CD4-positive, alpha-beta T cell (primary cell): Measurements from ENCODE around the gene TYROBP. TPM values are rescaled to one million over a fixed set of nuclear protein-coding genes. Genes with fewer than 3 reads are reported as not detected.

Experiments
- ATAC-seq: fragments of 200-7000 bp; cut with Tn5 transposase; one replicate; pipeline ENCODE4 v1.10.0; 2022; ENCODE audit warnings: mild to moderate bottlenecking; ENCODE audit not compliant: poor library complexity
- CTCF ChIA-PET: fragments of 350-600 bp; sonication (Branson Sonifier 250); formaldehyde crosslinking; loops from one replicate; lab custom pipeline; 2021; ENCODE audit warnings: antibody characterized with exemption, inconsistent platforms; lab: Charles Lee
- POLR2A ChIA-PET: fragments of 350-600 bp; sonication (Branson Sonifier 250); formaldehyde crosslinking; loops from one replicate; lab custom pipeline; 2021; ENCODE audit warnings: antibody characterized with exemption, inconsistent platforms; lab: Charles Lee
- DNase-seq, 14 experiments: peaks; one replicate each; pipeline ENCODE4 v3.0.0-alpha.2; 2013 to 2020; ENCODE audit warnings: mixed read lengths in 2 of 14
- H3K27ac ChIP-seq, 2 donors: one replicate each; pipeline versions ENCODE4 v1.5.1 to v1.7.0; 2013; ENCODE audit warnings: low read length in 2 of 2, low read depth in 1 of 2, mild to moderate bottlenecking in 1 of 2
- H3K27me3 ChIP-seq, 2 experiments: 1 replicate in 1 of 2; 2 replicates in 1 of 2; pipeline versions ENCODE4 v1.6.1 to v1.7.0; 2013; ENCODE audit warnings: low read length in 2 of 2, control low read depth in 1 of 2, mild to moderate bottlenecking in 1 of 2, moderate library complexity in 1 of 2; ENCODE audit not compliant: insufficient read depth in 2 of 2, control insufficient read depth in 1 of 2
- H3K36me3 ChIP-seq: one replicate; pipeline ENCODE4 v1.6.1; 2013; ENCODE audit warnings: low read length, control low read depth; ENCODE audit not compliant: insufficient read depth
- H3K4me1 ChIP-seq: one replicate; pipeline ENCODE4 v1.6.1; 2013; ENCODE audit warnings: low read length, control low read depth; ENCODE audit not compliant: insufficient read depth
- H3K4me3 ChIP-seq: one replicate; pipeline ENCODE4 v1.5.1; 2013; ENCODE audit warnings: mild to moderate bottlenecking, low read length, moderate library complexity
- H3K9me3 ChIP-seq, 2 experiments: 1 replicate in 1 of 2; 2 replicates in 1 of 2; pipeline versions ENCODE4 v1.6.1 to v1.7.0; 2013; ENCODE audit warnings: low read length in 2 of 2, mild to moderate bottlenecking in 2 of 2, control low read depth in 1 of 2, moderate library complexity in 1 of 2; ENCODE audit not compliant: control insufficient read depth in 1 of 2, insufficient read depth in 1 of 2
- H3K27ac Mint-ChIP-seq: one replicate; pipeline ENCODE4 v1.8.0; 2020; ENCODE audit warnings: mixed read lengths
- H3K27me3 Mint-ChIP-seq: one replicate; pipeline ENCODE4 v1.8.0; 2021; ENCODE audit warnings: mixed read lengths
- H3K36me3 Mint-ChIP-seq: one replicate; pipeline ENCODE4 v1.8.0; 2021; ENCODE audit warnings: low read depth, mixed read lengths
- H3K4me1 Mint-ChIP-seq: one replicate; pipeline ENCODE4 v1.8.0; 2021; ENCODE audit warnings: low read depth, mixed read lengths
- H3K4me3 Mint-ChIP-seq: one replicate; pipeline ENCODE4 v1.8.0; 2020; ENCODE audit warnings: mild to moderate bottlenecking, mixed read lengths
- H3K9me3 Mint-ChIP-seq: one replicate; pipeline ENCODE4 v1.8.0; 2020; ENCODE audit warnings: mixed read lengths
- CTCF ChIP-seq: fragments of 200-600 bp; IDR thresholded peaks from one replicate; pipeline ENCODE4 v1.8.0; 2022; ENCODE audit warnings: antibody characterized with exemption, mild to moderate bottlenecking
- intact Hi-C, 2 experiments: fragments of 100-400 bp; cut with DNase I in 1 of 2; cut with micrococcal nuclease in 1 of 2; formaldehyde crosslinking; loops; one replicate each; pipeline versions ENCODE4 v1.15.1 to v1.9.0; 2023 to 2025; cut with DNase I, micrococcal nuclease
- total RNA-seq, 174 experiments: library from RNA in 2 of 174; stranded (reverse) in 2 of 174; gene quantifications; one replicate each; pipeline ENCODE4 v1.2.3 and lab custom pipeline; 2021 to 2026

The TYROBP gene
- total RNA-seq, 2 experiments from 2014 or later: 6.0 to 7.6 TPM

DNA sequence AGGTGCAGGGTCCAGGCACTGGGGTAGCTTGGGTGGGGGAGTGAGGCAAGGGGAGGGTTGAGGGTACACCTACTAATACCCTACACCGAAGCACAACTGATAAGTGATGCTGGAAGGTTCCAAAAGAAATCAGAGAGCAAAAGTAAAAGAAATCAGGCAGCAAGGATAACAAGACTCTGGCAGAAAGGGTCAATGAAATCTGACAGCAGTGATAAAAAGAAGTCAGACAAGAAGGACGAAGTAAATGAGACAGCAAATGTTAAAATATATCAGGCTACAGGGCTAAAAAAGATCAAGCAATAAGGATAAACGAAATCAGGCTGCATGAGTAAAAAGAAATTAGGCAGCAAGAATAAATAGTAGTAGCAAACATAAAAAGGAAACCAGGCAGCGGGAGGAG, 32.7 kb upstream of the TYROBP start:
- Histone ChIP-seq H3K9me3 (no peaks in the 10 kb centered on the region), H3K4me3 (no peak overlapping the region), H3K27ac (peak overlapping the region in 1 of 2 donors; percentile 13), H3K27me3 (no peaks in the 10 kb centered on the region), H3K4me1 (peaks cover 29% of the 10 kb centered on the region), H3K36me3 (peaks cover 18% of the 10 kb centered on the region)
- H3K36me3 Mint-ChIP-seq: peaks cover 48% of the 10 kb centered on the region
- no peak for TF ChIP-seq CTCF
- peaks cover 37% of the 10 kb centered on the region for H3K4me1 Mint-ChIP-seq
- no peaks in the 10 kb centered on the region for H3K27me3 Mint-ChIP-seq
- ChIA-PET CTCF (interaction anchor here (0.6 to 1.0 kb wide), 2 partner anchors 18 to 52 kb away, joined by 3 read pairs; no protein-coding TSS in a partner anchor), POLR2A (no interaction called here)
- no peak overlapping the region for H3K4me3 Mint-ChIP-seq
- no peaks in the 10 kb centered on the region for H3K9me3 Mint-ChIP-seq
- no peak for DNase-seq
- no peak overlapping the region for H3K27ac Mint-ChIP-seq
- ATAC-seq: no peak
- intact Hi-C loops: no loop called here

DNA sequence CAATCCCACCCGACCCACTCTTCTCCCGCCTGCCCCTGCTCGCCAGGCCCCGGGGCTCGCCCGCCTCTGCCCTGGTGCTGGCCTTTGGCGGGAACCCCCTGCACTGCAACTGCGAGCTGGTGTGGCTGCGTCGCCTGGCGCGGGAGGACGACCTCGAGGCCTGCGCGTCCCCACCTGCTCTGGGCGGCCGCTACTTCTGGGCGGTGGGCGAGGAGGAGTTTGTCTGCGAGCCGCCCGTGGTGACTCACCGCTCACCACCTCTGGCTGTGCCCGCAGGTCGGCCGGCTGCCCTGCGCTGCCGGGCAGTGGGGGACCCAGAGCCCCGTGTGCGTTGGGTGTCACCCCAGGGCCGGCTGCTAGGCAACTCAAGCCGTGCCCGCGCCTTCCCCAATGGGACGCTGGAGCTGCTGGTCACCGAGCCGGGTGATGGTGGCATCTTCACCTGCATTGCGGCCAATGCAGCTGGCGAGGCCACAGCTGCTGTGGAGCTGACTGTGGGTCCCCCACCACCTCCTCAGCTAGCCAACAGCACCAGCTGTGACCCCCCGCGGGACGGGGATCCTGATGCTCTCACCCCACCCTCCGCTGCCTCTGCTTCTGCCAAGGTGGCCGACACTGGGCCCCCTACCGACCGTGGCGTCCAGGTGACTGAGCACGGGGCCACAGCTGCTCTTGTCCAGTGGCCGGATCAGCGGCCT, 32.1 kb upstream of the TYROBP start:
- Mint-ChIP-seq H3K27me3 (no peaks in the 10 kb centered on the region), H3K4me3 (no peak overlapping the region), H3K4me1 (peaks cover 39% of the 10 kb centered on the region), H3K27ac (no peak overlapping the region), H3K9me3 (no peaks in the 10 kb centered on the region), H3K36me3 (peaks cover 42% of the 10 kb centered on the region)
- no peaks in the 10 kb centered on the region for H3K27me3 ChIP-seq
- peaks cover 35% of the 10 kb centered on the region for H3K4me1 ChIP-seq
- ChIA-PET CTCF (no interaction called here), POLR2A (no interaction called here)
- H3K9me3 ChIP-seq: no peaks in the 10 kb centered on the region
- no peak for DNase-seq
- intact Hi-C loops: no loop called here
- TF ChIP-seq CTCF: no peak
- no peak overlapping the region for H3K4me3 ChIP-seq
- H3K27ac ChIP-seq: no peak overlapping the region
- ATAC-seq: no peak
- peaks cover 17% of the 10 kb centered on the region for H3K36me3 ChIP-seq

GRCh38 chr19:35939307-35940077, 31.4 kb upstream of the TYROBP start:
- ATAC-seq: no peak
- Histone ChIP-seq H3K27ac (no peak overlapping the region), H3K27me3 (no peaks in the 10 kb centered on the region), H3K4me3 (no peak overlapping the region), H3K4me1 (peaks cover 39% of the 10 kb centered on the region), H3K36me3 (peaks cover 14% of the 10 kb centered on the region), H3K9me3 (no peaks in the 10 kb centered on the region)
- H3K4me1 Mint-ChIP-seq: peaks cover 39% of the 10 kb centered on the region
- no peak overlapping the region for H3K27ac Mint-ChIP-seq
- CTCF ChIA-PET: no interaction called here
- H3K27me3 Mint-ChIP-seq: no peaks in the 10 kb centered on the region
- H3K36me3 Mint-ChIP-seq: peaks cover 41% of the 10 kb centered on the region
- POLR2A ChIA-PET: no interaction called here
- TF ChIP-seq CTCF: no peak
- DNase-seq: no peak
- no peak overlapping the region for H3K4me3 Mint-ChIP-seq
- H3K9me3 Mint-ChIP-seq: no peaks in the 10 kb centered on the region
- intact Hi-C loops: loop anchor here in 1 of 2 experiments (10.0 kb wide), 1 partner anchor 165 kb away; the partner anchor contains the start of gene ARHGAP33
